Activated CD4-positive, alpha-beta memory T cell treated with anti-CD3 and anti-CD28 coated beads for 36 hours (primary cell): ENCODE results near the gene TIMM21. TPM values are rescaled to one million over a fixed set of nuclear protein-coding genes. Genes with fewer than 3 reads are reported as not detected.

ENCODE experiments used
- CTCF ChIA-PET: fragments of 350-600 bp; sonication (Branson Sonifier 250); formaldehyde crosslinking; loops from one replicate; lab custom pipeline; 2021; ENCODE audit warnings: antibody characterized with exemption, inconsistent platforms; lab: Charles Lee
- POLR2A ChIA-PET: fragments of 350-600 bp; sonication (Branson Sonifier 250); formaldehyde crosslinking; loops from one replicate; lab custom pipeline; 2021; ENCODE audit warnings: antibody characterized with exemption; lab: Charles Lee
- DNase-seq: peaks from one replicate; pipeline ENCODE4 v3.0.0-alpha.2; 2020
- H3K27ac Mint-ChIP-seq: one replicate; pipeline ENCODE4 v1.8.0; 2021; ENCODE audit warnings: mixed read lengths
- H3K27me3 Mint-ChIP-seq: one replicate; pipeline ENCODE4 v1.8.0; 2021; ENCODE audit warnings: mixed read lengths
- H3K36me3 Mint-ChIP-seq: one replicate; pipeline ENCODE4 v1.8.0; 2021; ENCODE audit warnings: mixed read lengths
- H3K4me1 Mint-ChIP-seq: one replicate; pipeline ENCODE4 v1.8.0; 2021; ENCODE audit warnings: low read depth, mixed read lengths
- H3K4me3 Mint-ChIP-seq: one replicate; pipeline ENCODE4 v1.8.0; 2021; ENCODE audit warnings: mild to moderate bottlenecking, mixed read lengths
- H3K9me3 Mint-ChIP-seq: one replicate; pipeline ENCODE4 v1.8.0; 2021; ENCODE audit warnings: mixed read lengths
- intact Hi-C: fragments of 100-400 bp; cut with micrococcal nuclease; formaldehyde crosslinking; loops from one replicate; pipeline ENCODE4 v1.15.1; 2023
- total RNA-seq, 2 experiments: library from RNA; stranded (reverse); gene quantifications; one replicate each; pipeline ENCODE4 v1.2.3, GENCODE V29; 2021

The TIMM21 gene
- total RNA-seq, 2 experiments from 2014 or later = 37.1 to 38.3 TPM

DNA sequence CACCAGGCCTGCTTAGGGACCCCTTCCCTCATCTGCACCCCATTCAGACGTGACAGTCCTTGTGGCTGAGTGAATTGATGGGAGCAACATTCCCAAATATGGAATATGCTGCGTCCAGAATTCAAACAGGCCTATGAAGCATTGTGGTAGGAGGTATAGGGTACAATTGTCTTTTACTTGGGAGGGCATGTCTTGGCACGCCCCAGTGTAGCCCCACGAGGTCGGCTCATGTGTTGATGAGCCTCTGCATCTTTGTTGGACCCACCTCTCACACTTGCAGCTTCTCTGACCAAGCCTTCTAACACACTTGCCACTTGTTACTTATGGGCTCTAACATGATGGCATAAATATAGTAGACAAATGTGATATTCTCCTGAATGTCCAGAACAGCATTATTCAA is 1.6 kb downstream of the TIMM21 start:
- intact Hi-C loops = loop anchor here (2.0 to 10.0 kb wide), 3 partner anchors 85 to 845 kb away; partner anchors contain the start of gene ZNF407
- peaks cover 2% of the 10 kb centered on the region for H3K9me3 Mint-ChIP-seq
- peak overlapping the region; percentile 95 for H3K4me3 Mint-ChIP-seq
- peaks cover 22% of the 10 kb centered on the region for H3K36me3 Mint-ChIP-seq
- ChIA-PET CTCF (no interaction called here), POLR2A (no interaction called here)
- no peak for DNase-seq
- H3K27ac Mint-ChIP-seq = no peak overlapping the region
- peaks cover 2% of the 10 kb centered on the region for H3K27me3 Mint-ChIP-seq
- H3K4me1 Mint-ChIP-seq = peaks cover 44% of the 10 kb centered on the region

DNA sequence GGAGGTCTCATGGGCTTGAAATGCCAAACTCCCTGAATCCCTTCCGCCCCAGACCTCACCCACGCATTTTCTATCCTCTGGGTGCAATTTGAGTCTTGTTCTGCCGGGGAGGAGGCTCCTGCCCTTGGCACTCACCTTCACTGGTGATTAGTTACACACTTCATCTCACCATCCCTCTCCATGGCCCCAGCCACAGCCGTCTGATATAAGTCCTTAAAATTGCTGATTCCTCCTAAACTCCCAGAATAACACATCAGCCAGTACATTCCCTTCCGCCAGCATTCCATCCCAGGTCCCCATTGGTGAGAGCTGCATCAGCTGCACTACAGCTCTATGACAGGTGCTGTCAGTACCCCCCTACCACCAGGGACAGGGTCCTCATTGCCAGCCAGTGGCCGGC is 3.9 kb downstream of the TIMM21 start:
- H3K4me3 Mint-ChIP-seq = no peak overlapping the region
- no peak for DNase-seq
- H3K36me3 Mint-ChIP-seq = peaks cover 33% of the 10 kb centered on the region
- no peak overlapping the region for H3K27ac Mint-ChIP-seq
- H3K27me3 Mint-ChIP-seq = peaks cover 2% of the 10 kb centered on the region
- ChIA-PET POLR2A (no interaction called here), CTCF (no interaction called here)
- intact Hi-C loops = no loop called here
- H3K4me1 Mint-ChIP-seq = peaks cover 39% of the 10 kb centered on the region
- H3K9me3 Mint-ChIP-seq = peaks cover 2% of the 10 kb centered on the region

DNA sequence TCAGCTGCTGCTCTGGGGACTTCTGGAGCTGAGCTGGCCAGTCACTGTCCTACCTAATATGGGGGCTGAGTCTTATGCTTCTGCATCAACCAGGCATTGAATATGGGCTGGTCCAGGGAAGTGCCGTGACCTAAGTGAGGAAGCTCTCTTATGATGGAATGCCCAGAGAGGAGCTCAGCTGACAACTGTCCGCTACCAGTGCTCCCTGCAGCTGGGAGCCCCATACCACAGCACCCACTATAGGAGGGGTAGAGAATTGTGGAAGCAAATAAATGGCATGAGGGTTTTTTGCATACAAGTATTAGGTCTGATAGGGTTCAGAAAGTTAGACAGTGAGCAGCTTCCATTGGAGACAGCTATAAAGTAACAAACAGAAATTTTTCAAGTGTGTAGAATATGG is 4.5 kb downstream of the TIMM21 start:
- intact Hi-C loops = no loop called here
- DNase-seq = no peak
- no peaks in the 10 kb centered on the region for H3K27me3 Mint-ChIP-seq
- peaks cover 37% of the 10 kb centered on the region for H3K4me1 Mint-ChIP-seq
- ChIA-PET CTCF (interaction anchor here (0.8 to 1.2 kb wide), 2 partner anchors 27 to 345 kb away, joined by 3 read pairs; no protein-coding TSS in a partner anchor), POLR2A (no interaction called here)
- H3K4me3 Mint-ChIP-seq = no peak overlapping the region
- H3K36me3 Mint-ChIP-seq = peaks cover 31% of the 10 kb centered on the region
- no peak overlapping the region for H3K27ac Mint-ChIP-seq
- no peaks in the 10 kb centered on the region for H3K9me3 Mint-ChIP-seq

DNA sequence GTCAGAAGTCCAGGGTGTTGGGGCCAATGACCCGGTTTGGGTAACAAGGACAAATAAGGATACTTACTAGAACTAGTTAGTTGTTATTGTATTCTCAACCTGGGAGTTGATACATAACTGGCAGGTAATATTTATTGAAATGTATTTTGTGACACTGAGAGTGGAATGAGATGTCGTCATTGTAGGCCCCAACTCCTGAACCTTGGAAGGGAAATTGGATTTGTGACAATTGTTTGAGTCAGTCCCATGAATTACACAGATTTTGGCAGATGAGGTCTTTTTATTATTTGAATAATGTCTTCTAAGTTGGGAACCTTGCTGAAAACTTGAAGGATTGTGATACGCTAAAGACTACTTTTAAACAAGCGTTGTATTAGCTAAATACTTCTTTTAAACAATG is 5.1 kb downstream of the TIMM21 start:
- CTCF ChIA-PET = interaction anchor here (0.7 to 1.2 kb wide), 3 partner anchors 26 to 365 kb away, joined by 3 read pairs; no protein-coding TSS in a partner anchor
- POLR2A ChIA-PET = no interaction called here
- peaks cover 37% of the 10 kb centered on the region for H3K4me1 Mint-ChIP-seq
- H3K9me3 Mint-ChIP-seq = no peaks in the 10 kb centered on the region
- H3K27me3 Mint-ChIP-seq = no peaks in the 10 kb centered on the region
- H3K27ac Mint-ChIP-seq = no peak overlapping the region
- no peak for DNase-seq
- intact Hi-C loops = no loop called here
- peaks cover 34% of the 10 kb centered on the region for H3K36me3 Mint-ChIP-seq
- no peak overlapping the region for H3K4me3 Mint-ChIP-seq

DNA sequence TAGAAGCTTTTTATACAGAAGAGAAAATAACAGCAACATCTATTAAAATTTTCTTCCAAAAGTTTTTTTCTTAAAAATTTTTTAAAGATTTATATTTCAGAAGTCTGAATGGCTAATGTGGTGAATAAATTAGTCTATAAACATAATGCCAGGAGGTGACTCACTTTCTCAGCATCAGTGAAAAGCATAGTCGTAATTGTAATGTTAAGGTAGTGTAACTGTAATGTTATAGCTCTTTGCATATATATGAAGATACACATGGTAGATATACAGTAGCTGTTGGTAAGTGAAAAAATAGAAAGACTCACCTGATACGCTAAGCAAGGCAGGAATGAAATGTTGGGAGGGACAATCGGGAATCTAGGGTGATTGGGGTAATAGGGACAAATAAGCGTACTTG is 5.5 kb downstream of the TIMM21 start:
- intact Hi-C loops = no loop called here
- Mint-ChIP-seq H3K4me3 (no peak overlapping the region), H3K9me3 (no peaks in the 10 kb centered on the region), H3K27ac (no peak overlapping the region), H3K27me3 (no peaks in the 10 kb centered on the region), H3K36me3 (peaks cover 35% of the 10 kb centered on the region), H3K4me1 (peaks cover 37% of the 10 kb centered on the region)
- ChIA-PET POLR2A (no interaction called here), CTCF (interaction anchor here (0.7 to 1.2 kb wide), 3 partner anchors 26 to 364 kb away, joined by 3 read pairs; no protein-coding TSS in a partner anchor)
- no peak for DNase-seq

DNA sequence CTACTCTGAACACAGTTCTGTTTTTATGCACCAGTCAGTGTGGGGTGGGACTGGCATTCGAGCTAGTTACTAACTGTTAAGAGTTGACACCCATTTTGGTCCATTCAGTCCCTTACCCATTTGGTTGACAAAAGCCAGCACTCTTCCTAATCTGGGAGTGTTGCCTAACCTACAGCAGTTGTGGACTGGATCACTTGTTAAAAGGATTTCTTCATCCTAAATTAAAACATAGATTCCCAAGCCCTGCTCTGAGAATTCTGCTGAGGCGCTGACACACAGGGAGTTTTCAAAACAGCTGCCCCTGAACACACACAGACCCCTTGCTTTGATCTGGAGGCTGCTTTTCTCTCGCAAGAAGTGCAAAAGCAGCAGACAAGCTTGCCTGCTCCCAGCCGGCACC is 6.4 kb downstream of the TIMM21 start:
- intact Hi-C loops = no loop called here
- Mint-ChIP-seq H3K4me3 (no peak overlapping the region), H3K36me3 (peaks cover 36% of the 10 kb centered on the region), H3K27me3 (no peaks in the 10 kb centered on the region), H3K4me1 (peaks cover 31% of the 10 kb centered on the region), H3K27ac (no peak overlapping the region), H3K9me3 (no peaks in the 10 kb centered on the region)
- ChIA-PET POLR2A (no interaction called here), CTCF (no interaction called here)
- no peak for DNase-seq

DNA sequence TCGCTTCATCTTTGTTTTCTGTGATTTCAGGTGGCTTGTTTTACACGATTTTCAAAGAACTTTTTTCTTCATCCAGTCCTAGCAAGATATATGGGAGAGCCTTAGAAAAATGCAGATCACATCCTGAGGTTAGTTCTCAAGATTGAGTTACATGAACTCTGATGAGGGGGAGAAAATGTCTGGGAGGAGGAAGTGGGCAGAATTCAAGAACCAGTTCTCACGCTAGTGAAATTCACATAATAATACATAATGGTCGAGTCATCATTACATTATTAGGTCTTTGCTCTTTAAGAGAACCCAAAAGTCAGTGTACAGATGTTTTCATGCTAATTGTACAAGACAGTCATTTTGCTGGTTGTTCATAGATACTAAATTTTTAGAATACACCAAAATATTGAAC is 7.0 kb downstream of the TIMM21 start:
- no peaks in the 10 kb centered on the region for H3K27me3 Mint-ChIP-seq
- no peak overlapping the region for H3K4me3 Mint-ChIP-seq
- H3K36me3 Mint-ChIP-seq = peaks cover 34% of the 10 kb centered on the region
- intact Hi-C loops = no loop called here
- no peaks in the 10 kb centered on the region for H3K9me3 Mint-ChIP-seq
- H3K4me1 Mint-ChIP-seq = peaks cover 26% of the 10 kb centered on the region
- ChIA-PET CTCF (no interaction called here), POLR2A (no interaction called here)
- no peak overlapping the region for H3K27ac Mint-ChIP-seq
- no peak for DNase-seq

DNA sequence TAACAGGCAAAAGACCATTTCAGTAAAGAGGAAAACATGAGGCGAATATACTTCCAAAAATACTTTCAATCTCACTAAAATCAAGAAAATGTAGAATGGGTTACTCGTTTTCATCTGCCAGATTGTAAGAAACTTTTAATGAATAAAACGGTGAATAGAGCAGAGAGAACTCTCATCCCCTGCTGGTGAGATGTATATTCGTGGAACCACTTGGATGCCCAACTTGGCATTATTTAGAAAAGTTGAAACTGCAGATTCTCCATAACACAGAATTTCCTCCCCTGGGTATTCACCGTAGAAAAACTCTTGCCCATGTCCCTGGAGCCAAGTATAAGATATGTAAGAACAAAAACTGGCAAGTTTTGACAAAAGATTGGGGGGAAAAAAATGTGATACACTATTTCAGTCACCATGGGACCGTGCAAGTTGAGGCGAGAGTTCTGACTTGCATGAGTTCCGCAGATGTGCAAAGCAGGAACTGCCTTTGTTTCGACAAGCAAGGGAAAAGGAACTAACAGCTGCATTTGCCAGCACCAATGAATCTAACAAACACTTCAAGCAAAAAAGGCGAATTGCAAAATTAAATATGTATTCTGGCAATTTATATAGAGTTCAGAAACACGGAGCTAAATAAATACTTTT is 14.8 kb downstream of the TIMM21 start:
- intact Hi-C loops = no loop called here
- Mint-ChIP-seq H3K9me3 (no peaks in the 10 kb centered on the region), H3K4me3 (no peak overlapping the region), H3K4me1 (no peaks in the 10 kb centered on the region), H3K36me3 (peaks cover 24% of the 10 kb centered on the region), H3K27me3 (no peaks in the 10 kb centered on the region), H3K27ac (no peak overlapping the region)
- CTCF ChIA-PET = no interaction called here
- POLR2A ChIA-PET = no interaction called here
- no peak for DNase-seq

DNA sequence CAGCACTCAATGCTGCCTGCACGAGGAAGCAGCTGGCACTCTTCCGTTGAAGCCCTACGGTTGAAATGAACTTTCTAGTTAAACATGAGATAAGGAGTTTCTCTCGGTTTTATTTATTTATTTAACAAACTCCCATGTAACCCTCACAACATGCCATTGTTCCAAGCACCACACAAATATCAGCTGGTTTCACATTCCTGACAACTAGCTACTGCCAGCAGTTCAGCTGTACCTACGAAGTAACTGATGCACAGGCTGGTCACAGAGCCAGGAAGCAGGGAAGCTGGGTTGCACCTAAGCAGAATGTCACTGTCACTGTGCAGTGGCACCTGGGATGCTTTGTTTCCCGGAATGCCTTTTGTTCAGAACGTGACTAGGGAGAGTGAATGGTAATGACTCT is 18.1 kb downstream of the TIMM21 start:
- no peak overlapping the region for H3K27ac Mint-ChIP-seq
- CTCF ChIA-PET = no interaction called here

DNA sequence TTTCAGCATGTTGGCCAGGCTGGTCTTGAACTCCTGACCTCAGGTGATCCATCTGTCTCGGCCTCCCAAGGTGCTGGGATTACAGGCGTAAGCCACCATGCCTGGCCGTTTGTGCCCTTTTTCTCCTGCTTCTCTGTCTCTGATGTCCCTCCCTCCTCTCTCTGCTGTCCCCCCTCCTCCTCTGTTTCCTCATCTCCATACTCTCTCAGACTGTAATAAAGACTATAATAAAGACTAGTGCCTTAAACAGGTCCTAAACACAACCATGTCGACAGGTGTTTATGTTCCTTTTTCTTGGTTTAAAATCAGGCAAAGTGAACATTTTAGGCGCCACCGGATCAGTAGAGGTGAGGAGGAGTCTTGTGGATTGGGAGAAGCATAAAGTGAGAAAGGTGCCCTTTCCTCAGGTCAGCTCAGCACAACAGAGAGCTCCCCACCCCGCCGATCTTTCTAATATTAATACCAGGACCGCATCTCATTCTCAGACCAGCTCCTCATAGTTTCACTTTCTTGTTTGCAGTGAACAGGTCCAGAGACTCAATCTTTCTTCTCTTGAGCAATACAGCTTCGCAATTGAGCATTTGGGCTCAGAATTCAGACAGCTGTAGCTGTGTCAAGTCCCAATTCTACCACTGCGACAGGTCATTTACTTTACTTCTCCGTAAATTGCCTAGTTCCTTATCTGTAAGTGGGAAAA is 23.7 kb downstream of the TIMM21 start:
- no peaks in the 10 kb centered on the region for H3K9me3 Mint-ChIP-seq
- POLR2A ChIA-PET = no interaction called here
- peaks cover 21% of the 10 kb centered on the region for H3K27me3 Mint-ChIP-seq
- no peak overlapping the region for H3K27ac Mint-ChIP-seq
- CTCF ChIA-PET = interaction anchor here (1.2 kb wide), 1 partner anchor 90 kb away, joined by 3 read pairs; no protein-coding TSS in a partner anchor
- peaks cover 5% of the 10 kb centered on the region for H3K4me1 Mint-ChIP-seq
- DNase-seq = no peak
- H3K36me3 Mint-ChIP-seq = no peaks in the 10 kb centered on the region
- intact Hi-C loops = no loop called here
- no peak overlapping the region for H3K4me3 Mint-ChIP-seq

More for the DNA sequence above, 18.1 kb downstream of the TIMM21 start:
- no peak overlapping the region for H3K4me3 Mint-ChIP-seq
- H3K36me3 Mint-ChIP-seq = peaks cover 7% of the 10 kb centered on the region
- no peak for DNase-seq
- H3K9me3 Mint-ChIP-seq = no peaks in the 10 kb centered on the region
- intact Hi-C loops = no loop called here
- POLR2A ChIA-PET = no interaction called here
- H3K27me3 Mint-ChIP-seq = peaks cover 2% of the 10 kb centered on the region
- H3K4me1 Mint-ChIP-seq = no peaks in the 10 kb centered on the region

DNA sequence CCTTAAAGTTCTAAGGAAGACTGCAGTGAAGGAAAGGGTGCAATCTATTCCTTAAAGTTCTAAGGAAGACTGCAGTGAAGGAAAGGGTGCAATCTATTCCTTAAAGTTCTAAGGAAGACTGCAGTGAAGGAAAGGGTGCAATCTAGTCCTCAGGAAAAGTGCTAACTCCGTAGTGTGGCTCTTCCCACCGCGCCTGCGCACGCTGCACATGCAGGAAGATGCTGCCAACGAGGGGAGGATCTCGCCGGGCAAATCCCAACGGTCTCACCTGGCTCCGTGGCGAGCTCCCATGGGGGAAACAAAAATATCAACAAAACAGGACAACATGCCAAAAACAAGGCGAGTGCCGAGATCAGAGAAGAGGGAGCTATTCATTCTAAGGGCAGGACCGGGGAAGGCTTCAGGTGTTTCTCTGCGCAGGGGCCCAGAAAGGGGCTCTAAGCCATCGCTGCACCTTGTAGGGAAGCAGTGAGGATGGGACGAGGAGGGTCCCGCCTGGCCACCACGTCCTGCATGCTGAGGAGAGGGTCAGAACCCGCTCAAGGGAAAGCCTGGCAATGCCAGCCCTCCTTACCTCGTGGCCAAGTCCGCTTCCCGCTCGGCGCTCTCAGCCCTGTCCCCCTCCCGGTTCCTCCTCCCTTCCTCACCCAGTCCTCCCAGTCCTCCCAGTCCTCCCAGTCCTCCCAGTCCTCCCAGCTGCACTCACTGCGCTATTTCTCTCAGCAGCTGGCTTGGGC is 24.5 kb downstream of the TIMM21 start:
- no peaks in the 10 kb centered on the region for H3K9me3 Mint-ChIP-seq
- intact Hi-C loops = no loop called here
- CTCF ChIA-PET = interaction anchor here (1.2 kb wide), 1 partner anchor 91 kb away, joined by 3 read pairs; no protein-coding TSS in a partner anchor

DNA sequence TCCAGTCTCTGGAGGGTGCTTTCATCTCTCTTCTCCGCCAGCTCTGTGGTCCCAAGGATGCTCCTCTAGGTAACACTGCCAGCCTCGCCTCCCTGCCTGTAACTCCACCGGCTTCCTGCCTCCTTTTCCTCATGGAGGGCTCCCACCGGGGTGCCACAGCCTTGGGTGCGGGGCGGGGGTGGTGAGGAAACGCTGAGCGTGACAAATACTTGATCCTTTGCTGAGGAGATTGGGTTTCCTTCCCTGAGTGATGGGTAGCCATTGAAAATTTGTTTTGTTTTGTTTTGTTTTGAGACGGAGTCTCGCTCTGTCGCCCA is 25.1 kb downstream of the TIMM21 start:
- ChIA-PET CTCF (no interaction called here), POLR2A (no interaction called here)
- Mint-ChIP-seq H3K27ac (no peak overlapping the region), H3K4me1 (peaks cover 5% of the 10 kb centered on the region), H3K36me3 (no peaks in the 10 kb centered on the region), H3K27me3 (peaks cover 21% of the 10 kb centered on the region), H3K9me3 (no peaks in the 10 kb centered on the region), H3K4me3 (no peak overlapping the region)
- DNase-seq = no peak
- intact Hi-C loops = no loop called here

More for the DNA sequence above, 24.5 kb downstream of the TIMM21 start:
- Mint-ChIP-seq H3K4me1 (peaks cover 5% of the 10 kb centered on the region), H3K27ac (no peak overlapping the region), H3K4me3 (no peak overlapping the region), H3K36me3 (no peaks in the 10 kb centered on the region), H3K27me3 (peaks cover 21% of the 10 kb centered on the region)
- POLR2A ChIA-PET = no interaction called here
- no peak for DNase-seq
